Neural cell (in vitro differentiated cells): ENCODE results near the gene VN1R4. TPM values are rescaled to one million over a fixed set of nuclear protein-coding genes. Genes with fewer than 3 reads are reported as not detected.
"Not testable (repeated sequence)": the region's sequence is repeated elsewhere in the genome, so short reads cannot be mapped to it uniquely, and the experiment has no call there.

Source experiments
- H2AFZ ChIP-seq: fragments of 200-600, 300-800 bp; sonication (generic), shearing (Covaris generic); 2 replicates; pipeline ENCODE4 v1.6.0; 2014; ENCODE audit warnings: low read depth, mild to moderate bottlenecking, antibody characterized with exemption, low read length, moderate library complexity
- H3F3A ChIP-seq: fragments of 200-600 bp; shearing (Covaris generic); 2 replicates; pipeline ENCODE4 v1.6.1; 2016; ENCODE audit warnings: mild to moderate bottlenecking, moderate library complexity, mixed read lengths, antibody characterized with exemption, low read length; ENCODE audit not compliant: insufficient read depth, poor library complexity, severe bottlenecking
- H3K27ac ChIP-seq: fragments of 200-600, 300-800 bp; sonication (generic), shearing (Covaris generic); 2 replicates; pipeline ENCODE4 v1.5.1; 2014; ENCODE audit warnings: mild to moderate bottlenecking, low read length, moderate library complexity
- H3K27me3 ChIP-seq: fragments of 300-800, 200-600 bp; sonication (generic), shearing (Covaris generic); 2 replicates; pipeline ENCODE4 v1.6.0; 2014; ENCODE audit warnings: mild to moderate bottlenecking, low read depth, low read length, moderate library complexity; ENCODE audit not compliant: insufficient read depth
- H3K36me3 ChIP-seq: fragments of 300-800, 200-600 bp; sonication (generic), shearing (Covaris generic); 2 replicates; pipeline ENCODE4 v1.5.1; 2014; ENCODE audit warnings: mild to moderate bottlenecking, antibody characterized with exemption, low read length, moderate library complexity; ENCODE audit not compliant: insufficient read depth
- H3K4me2 ChIP-seq: fragments of 300-800, 200-600 bp; sonication (generic), shearing (Covaris generic); 2 replicates; pipeline ENCODE4 v1.6.0; 2014; ENCODE audit warnings: mild to moderate bottlenecking, low read length
- H3K4me3 ChIP-seq: fragments of 300-800, 200-600 bp; sonication (generic), shearing (Covaris generic); 2 replicates; pipeline ENCODE4 v1.5.1; 2014; ENCODE audit warnings: mild to moderate bottlenecking, low read length, moderate library complexity
- H3K79me2 ChIP-seq: fragments of 200-600 bp; shearing (Covaris generic); replicated peaks from 2 replicates; pipeline ENCODE4 v1.6.0; 2014; ENCODE audit warnings: mild to moderate bottlenecking, low read length, moderate library complexity; ENCODE audit not compliant: insufficient read depth
- H3K9ac ChIP-seq: fragments of 300-800, 200-600 bp; sonication (generic), shearing (Covaris generic); 2 replicates; pipeline ENCODE4 v1.6.1; 2016; ENCODE audit warnings: mild to moderate bottlenecking, low read length, mixed read lengths
- H3K9me2 ChIP-seq: fragments of 200-600 bp; shearing (Covaris generic); 2 replicates; pipeline ENCODE4 v1.6.1; 2016; ENCODE audit warnings: mild to moderate bottlenecking, low read length, mixed read lengths; ENCODE audit not compliant: insufficient read depth
- H3K9me3 ChIP-seq: fragments of 200-600, 300-800 bp; sonication (generic), shearing (Covaris generic); 2 replicates; pipeline ENCODE4 v1.6.1; 2016; ENCODE audit warnings: mild to moderate bottlenecking, mixed run types, low read length, moderate library complexity, mixed read lengths
- H4K20me1 ChIP-seq: fragments of 200-600 bp; shearing (Covaris generic); 2 replicates; pipeline ENCODE4 v1.6.1; 2016; ENCODE audit warnings: mild to moderate bottlenecking, mixed run types; ENCODE audit not compliant: insufficient read depth
- CTCF ChIP-seq: fragments of 450-650 bp; IDR thresholded peaks from 2 replicates; pipeline ENCODE4 v1.5.1; 2014; ENCODE audit warnings: antibody characterized with exemption, mild to moderate bottlenecking, moderate library complexity; ENCODE audit not compliant: poor library complexity, severe bottlenecking
- EP300 ChIP-seq: fragments of 450-650 bp; conservative IDR thresholded peaks from 2 replicates; pipeline ENCODE4 v1.6.1; 2014; ENCODE audit warnings: antibody characterized with exemption, mild to moderate bottlenecking, moderate library complexity; ENCODE audit not compliant: poor library complexity, severe bottlenecking
- EZH2 ChIP-seq: fragments of 200-600, 300-800 bp; shearing (Covaris generic), sonication (generic); IDR thresholded peaks from 2 replicates; pipeline ENCODE4 v1.6.1; 2014; ENCODE audit warnings: antibody characterized with exemption, low read length, borderline replicate concordance, mild to moderate bottlenecking; ENCODE audit not compliant: insufficient read depth, poor library complexity, severe bottlenecking
- MXI1 ChIP-seq: fragments of 450-650 bp; conservative IDR thresholded peaks from 2 replicates; pipeline ENCODE4 v1.6.1; 2014; ENCODE audit warnings: antibody characterized with exemption, mild to moderate bottlenecking; ENCODE audit not compliant: poor library complexity, severe bottlenecking
- POLR2AphosphoS5 ChIP-seq: IDR thresholded peaks from 2 replicates; pipeline ENCODE4 v1.6.1; 2012
- RAD21 ChIP-seq: fragments of 450-650 bp; conservative IDR thresholded peaks from 2 replicates; pipeline ENCODE4 v1.6.1; 2014; ENCODE audit warnings: antibody characterized with exemption, mild to moderate bottlenecking, moderate library complexity
- REST ChIP-seq: IDR thresholded peaks from 2 replicates; pipeline ENCODE4 v1.6.1; 2012; ENCODE audit warnings: borderline replicate concordance
- SMC3 ChIP-seq: fragments of 450-650 bp; conservative IDR thresholded peaks from 2 replicates; pipeline ENCODE4 v1.6.1; 2014; ENCODE audit warnings: antibody characterized with exemption, mild to moderate bottlenecking, moderate library complexity; ENCODE audit not compliant: poor library complexity
- TAF1 ChIP-seq: IDR thresholded peaks from 2 replicates; pipeline ENCODE4 v1.6.1; 2012; ENCODE audit warnings: low read depth
- polyA plus RNA-seq: library from polyadenylated mRNA; depleted of rRNA; stranded (reverse); fragments of >200 nt; gene quantifications from 2 replicates; pipeline ENCODE4 v1.2.3, GENCODE V29; 2014

The VN1R4 gene
- polyA plus RNA-seq, 1 donor from 2014 or later, result not detected

GRCh38 chr19:53311044-53311443 is 43.5 kb upstream of the VN1R4 start:
- no peaks in the 10 kb centered on the region for H4K20me1 ChIP-seq
- no peak for TF ChIP-seq POLR2AphosphoS5
- TF ChIP-seq TAF1, result no peak
- no peak for TF ChIP-seq CTCF
- no peak for TF ChIP-seq EP300
- no peaks in the 10 kb centered on the region for H3K9me2 ChIP-seq
- H3K36me3 ChIP-seq, result no peaks in the 10 kb centered on the region
- no peak overlapping the region for H3K4me3 ChIP-seq
- H3F3A ChIP-seq, result no peaks in the 10 kb centered on the region
- H3K27ac ChIP-seq, result no peak overlapping the region
- H2AFZ ChIP-seq, result no peak overlapping the region
- H3K79me2 ChIP-seq, result no peaks in the 10 kb centered on the region
- peaks cover 5% of the 10 kb centered on the region for H3K9me3 ChIP-seq
- H3K27me3 ChIP-seq, result no peaks in the 10 kb centered on the region
- H3K9ac ChIP-seq, result no peak overlapping the region
- H3K4me2 ChIP-seq, result no peak overlapping the region

GRCh38 chr19:53308339-53308811 is 40.9 kb upstream of the VN1R4 start:
- Histone ChIP-seq H3K79me2 (no peaks in the 10 kb centered on the region), H3F3A (no peaks in the 10 kb centered on the region), H3K36me3 (no peaks in the 10 kb centered on the region), H4K20me1 (no peaks in the 10 kb centered on the region), H3K4me2 (no peak overlapping the region), H3K9me2 (no peaks in the 10 kb centered on the region), H3K27ac (no peak overlapping the region), H3K9ac (no peak overlapping the region), H2AFZ (no peak overlapping the region), H3K9me3 (peaks cover 5% of the 10 kb centered on the region), H3K4me3 (no peak overlapping the region), H3K27me3 (no peaks in the 10 kb centered on the region)
- TF ChIP-seq SMC3 (no peak), TAF1 (no peak), MXI1 (no peak), REST (no peak), POLR2AphosphoS5 (no peak), CTCF (no peak), EP300 (no peak), RAD21 (no peak), EZH2 (no peak)

GRCh38 chr19:53301341-53301740 is 33.8 kb upstream of the VN1R4 start:
- not testable (repeated sequence) for H3K4me2 ChIP-seq, H3K36me3 ChIP-seq, H3K27me3 ChIP-seq, H3K9me3 ChIP-seq, H3F3A ChIP-seq, H3K4me3 ChIP-seq, H3K79me2 ChIP-seq, H3K27ac ChIP-seq, H2AFZ ChIP-seq, H4K20me1 ChIP-seq, H3K9me2 ChIP-seq, H3K9ac ChIP-seq
